ENCODE results near the gene PAK6.

DNA sequence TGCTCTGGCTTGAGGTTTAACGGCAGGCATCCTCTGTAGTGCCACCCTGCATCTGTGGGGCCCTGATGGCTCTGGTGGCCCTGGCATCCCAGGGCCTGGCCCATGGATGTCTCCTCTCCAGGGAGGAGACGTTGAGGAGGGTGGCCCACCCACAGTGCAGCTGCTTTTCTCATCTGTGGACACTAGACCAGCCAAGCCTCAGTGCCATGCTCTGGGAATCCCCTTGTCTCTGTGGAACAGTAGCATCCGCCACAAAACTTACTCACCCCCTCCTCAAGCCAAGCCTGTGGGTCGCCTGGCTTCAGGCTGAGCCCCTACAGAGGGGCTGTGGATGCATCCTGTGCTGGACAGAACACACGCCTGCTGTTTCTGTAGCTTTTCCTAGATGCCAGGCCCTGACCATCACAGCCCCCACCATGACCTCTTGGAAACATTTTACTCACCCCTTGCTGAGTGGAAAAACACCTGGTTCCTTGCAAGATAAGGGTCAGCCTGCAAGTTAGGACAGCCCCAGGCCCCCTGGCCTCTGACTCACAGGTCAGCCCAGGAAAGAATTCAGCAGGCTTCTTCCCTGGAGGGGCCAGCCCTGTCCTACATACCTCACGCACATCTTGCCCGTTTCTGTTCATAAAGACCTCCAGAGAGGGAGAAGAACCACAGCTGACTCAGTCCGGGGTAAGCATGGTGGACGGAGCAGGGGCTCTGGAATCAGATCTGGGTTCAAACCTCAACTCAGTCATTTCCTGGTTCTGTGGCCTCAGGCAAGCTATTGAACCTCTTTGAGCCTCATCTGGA, 19.0 kb downstream of the PAK6 start:
- TF ChIP-seq EZH2phosphoT487 (conservative IDR thresholded peaks at IDR 0.05; ENCODE audit: low read length) = no peak
- TF ChIP-seq, protein P1, sequence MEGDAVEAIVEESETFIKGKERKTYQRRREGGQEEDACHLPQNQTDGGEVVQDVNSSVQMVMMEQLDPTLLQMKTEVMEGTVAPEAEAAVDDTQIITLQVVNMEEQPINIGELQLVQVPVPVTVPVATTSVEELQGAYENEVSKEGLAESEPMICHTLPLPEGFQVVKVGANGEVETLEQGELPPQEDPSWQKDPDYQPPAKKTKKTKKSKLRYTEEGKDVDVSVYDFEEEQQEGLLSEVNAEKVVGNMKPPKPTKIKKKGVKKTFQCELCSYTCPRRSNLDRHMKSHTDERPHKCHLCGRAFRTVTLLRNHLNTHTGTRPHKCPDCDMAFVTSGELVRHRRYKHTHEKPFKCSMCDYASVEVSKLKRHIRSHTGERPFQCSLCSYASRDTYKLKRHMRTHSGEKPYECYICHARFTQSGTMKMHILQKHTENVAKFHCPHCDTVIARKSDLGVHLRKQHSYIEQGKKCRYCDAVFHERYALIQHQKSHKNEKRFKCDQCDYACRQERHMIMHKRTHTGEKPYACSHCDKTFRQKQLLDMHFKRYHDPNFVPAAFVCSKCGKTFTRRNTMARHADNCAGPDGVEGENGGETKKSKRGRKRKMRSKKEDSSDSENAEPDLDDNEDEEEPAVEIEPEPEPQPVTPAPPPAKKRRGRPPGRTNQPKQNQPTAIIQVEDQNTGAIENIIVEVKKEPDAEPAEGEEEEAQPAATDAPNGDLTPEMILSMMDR (IDR thresholded peaks at IDR 0.05; ENCODE audit: insufficient read depth, low read length, poor library complexity, severe bottlenecking) = no peak
